BE2C (cell line): ENCODE measurements around the gene VPS54.
A peak's percentile ranks its signal among the peaks of the same experiment; 100 is the strongest.

ENCODE experiments used
- DNase-seq: peaks from one replicate; pipeline ENCODE4 v3.0.0-alpha.2; 2020
- H3K27me3 ChIP-seq: fragments of 250-450 bp; sonication (Bioruptor Pico); 2 replicates; pipeline ENCODE4 v1.5.1; 2020; ENCODE audit warnings: mild to moderate bottlenecking
- H3K36me3 ChIP-seq: fragments of 250-450 bp; sonication (Bioruptor Pico); 2 replicates; pipeline ENCODE4 v1.5.1; 2020; ENCODE audit warnings: mild to moderate bottlenecking
- H3K4me1 ChIP-seq: fragments of 250-450 bp; sonication (Bioruptor Pico); 2 replicates; pipeline ENCODE4 v1.5.1; 2020
- H3K4me3 ChIP-seq: 2 replicates; pipeline ENCODE4 v1.5.1; 2011; ENCODE audit warnings: low read depth, low read length
- H3K9me3 ChIP-seq: fragments of 250-450 bp; sonication (Bioruptor Pico); 2 replicates; pipeline ENCODE4 v1.5.1; 2020
- CTCF ChIP-seq: IDR thresholded peaks from 2 replicates; pipeline ENCODE4 v1.5.1; 2012; ENCODE audit warnings: mild to moderate bottlenecking, low read depth, low read length

The VPS54 gene

GRCh38 chr2:64062840-64063239 lies 43.6 kb upstream of the VPS54 start:
- DNase-seq, result no peak
- no peak for TF ChIP-seq CTCF

GRCh38 chr2:64059270-64059669 lies 40.0 kb upstream of the VPS54 start:
- Histone ChIP-seq H3K27me3 (no peaks in the 10 kb centered on the region), H3K9me3 (no peaks in the 10 kb centered on the region), H3K4me1 (no peaks in the 10 kb centered on the region), H3K36me3 (no peaks in the 10 kb centered on the region), H3K4me3 (no peak overlapping the region)
- no peak for DNase-seq
- TF ChIP-seq CTCF, result no peak

More at GRCh38 chr2:64062840-64063239, 43.6 kb upstream of the VPS54 start:
- Histone ChIP-seq H3K27me3 (no peaks in the 10 kb centered on the region), H3K4me3 (no peak overlapping the region), H3K4me1 (no peaks in the 10 kb centered on the region), H3K9me3 (no peaks in the 10 kb centered on the region), H3K36me3 (no peaks in the 10 kb centered on the region)

GRCh38 chr2:64056021-64056420 lies 36.8 kb upstream of the VPS54 start:
- Histone ChIP-seq H3K36me3 (no peaks in the 10 kb centered on the region), H3K4me1 (peaks cover 3% of the 10 kb centered on the region; the same call in 1 of the 2 replicates), H3K9me3 (no peaks in the 10 kb centered on the region), H3K27me3 (no peaks in the 10 kb centered on the region), H3K4me3 (no peak overlapping the region)
- DNase-seq, result no peak
- no peak for TF ChIP-seq CTCF

- DNase-seq, result no peak
- Histone ChIP-seq H3K4me1 (peaks cover 3% of the 10 kb centered on the region; the same call in 1 of the 2 replicates), H3K9me3 (no peaks in the 10 kb centered on the region), H3K36me3 (no peaks in the 10 kb centered on the region), H3K27me3 (no peaks in the 10 kb centered on the region), H3K4me3 (no peak overlapping the region)
- TF ChIP-seq CTCF, result no peak
Measured at GRCh38 chr2:64054161-64054915, 35.1 kb upstream of the VPS54 start.

GRCh38 chr2:64052463-64053241 lies 33.4 kb upstream of the VPS54 start:
- DNase-seq, result peak; percentile 9

More at GRCh38 chr2:64052463-64053241, 33.4 kb upstream of the VPS54 start:
- peaks cover 3% of the 10 kb centered on the region; the same call in 1 of the 2 replicates for H3K4me1 ChIP-seq
- no peaks in the 10 kb centered on the region for H3K9me3 ChIP-seq
- H3K4me3 ChIP-seq, result no peak overlapping the region
- H3K36me3 ChIP-seq, result no peaks in the 10 kb centered on the region
- no peak for TF ChIP-seq CTCF
- no peaks in the 10 kb centered on the region for H3K27me3 ChIP-seq
